HepG2 (cell line): ENCODE data around the gene LIF. TPM values are rescaled to one million over a fixed set of nuclear protein-coding genes. Genes with fewer than 3 reads are reported as not detected.

Experiments
- AHR ChIP-seq: IDR thresholded peaks from 2 replicates; pipeline ENCODE4 v1.6.1; 2018; ENCODE audit warnings: missing genetic modification reagents, missing compliant biosample characterization
- ATF2 ChIP-seq: sonication (generic); formaldehyde crosslinking; IDR thresholded peaks from 2 replicates; pipeline ENCODE4 v1.4.0; 2020; ENCODE audit warnings: missing genetic modification reagents
- DPF2 ChIP-seq: sonication (generic); formaldehyde crosslinking; IDR thresholded peaks from 2 replicates; pipeline ENCODE4 v1.4.0; 2020; ENCODE audit warnings: mild to moderate bottlenecking, low read depth, missing genetic modification reagents, borderline replicate concordance
- ETV5 ChIP-seq: IDR thresholded peaks from 2 replicates; pipeline ENCODE4 v1.6.1; 2018; ENCODE audit warnings: missing biosample characterization, missing genetic modification reagents, inconsistent platforms, borderline replicate concordance
- FOSL2 ChIP-seq: sonication (generic); formaldehyde crosslinking; IDR thresholded peaks from 2 replicates; pipeline ENCODE4 v1.4.0; 2020; ENCODE audit warnings: missing genetic modification reagents
- MEIS2 ChIP-seq: sonication (generic); formaldehyde crosslinking; IDR thresholded peaks from 2 replicates; pipeline ENCODE4 v1.9.0; 2021; ENCODE audit warnings: mild to moderate bottlenecking, missing genetic modification reagents
- PAXIP1 ChIP-seq: sonication (generic); formaldehyde crosslinking; conservative IDR thresholded peaks from 2 replicates; pipeline ENCODE4 v1.4.0; 2020; ENCODE audit warnings: mild to moderate bottlenecking, missing genetic modification reagents, moderate library complexity
- RXRA ChIP-seq: sonication (generic); formaldehyde crosslinking; IDR thresholded peaks from 2 replicates; pipeline ENCODE4 v1.5.1; 2020; ENCODE audit warnings: missing genetic modification reagents
- SIN3A ChIP-seq: IDR thresholded peaks from 2 replicates; pipeline ENCODE4 v1.6.1; 2011; ENCODE audit warnings: low read depth, mild to moderate bottlenecking, control low read depth, low read length, borderline replicate concordance
- SKIL ChIP-seq: sonication (generic); formaldehyde crosslinking; IDR thresholded peaks from 2 replicates; pipeline ENCODE4 v1.8.0; 2022; ENCODE audit warnings: missing genetic modification reagents, mild to moderate bottlenecking, moderate library complexity, borderline replicate concordance
- SMAD3 ChIP-seq: sonication (generic); formaldehyde crosslinking; IDR thresholded peaks from 2 replicates; pipeline ENCODE4 v1.4.0; 2020; ENCODE audit warnings: missing genetic modification reagents
- TCF12 ChIP-seq, 2 experiments: fragments of 450-650 bp in 1 of 2; sonication (generic) in 1 of 2; formaldehyde crosslinking in 1 of 2; IDR thresholded peaks; 2 replicates each; pipeline versions ENCODE4 v1.6.1 to v1.8.0; 2017 to 2022; ENCODE audit warnings: antibody characterized with exemption in 1 of 2, mild to moderate bottlenecking in 1 of 2, missing genetic modification reagents in 1 of 2, moderate library complexity in 1 of 2
- U2AF1 ChIP-seq: fragments of 200-400 bp; formaldehyde crosslinking; optimal IDR thresholded peaks from 2 replicates; pipeline ENCODE3; 2017; ENCODE audit warnings: mild to moderate bottlenecking, low read depth, low read length
- ZNF501 ChIP-seq: sonication (generic); formaldehyde crosslinking; IDR thresholded peaks from 2 replicates; pipeline ENCODE4 v1.5.1; 2020; ENCODE audit warnings: mild to moderate bottlenecking, moderate library complexity, missing genetic modification reagents
- ZNF569 ChIP-seq: sonication (generic); formaldehyde crosslinking; IDR thresholded peaks from 2 replicates; pipeline ENCODE4 v1.5.0; 2020; ENCODE audit warnings: mild to moderate bottlenecking, missing genetic modification reagents, moderate library complexity, borderline replicate concordance
- ZNF576 ChIP-seq: sonication (generic); formaldehyde crosslinking; IDR thresholded peaks from 2 replicates; pipeline ENCODE4 v1.4.0; 2020; ENCODE audit warnings: mild to moderate bottlenecking, missing genetic modification reagents
- ZNF7 ChIP-seq: IDR thresholded peaks from 2 replicates; pipeline ENCODE4 v1.6.1; 2016; ENCODE audit warnings: missing biosample characterization, missing genetic modification reagents
- ZUFSP ChIP-seq: sonication (generic); formaldehyde crosslinking; IDR thresholded peaks from 2 replicates; pipeline ENCODE4 v1.9.0; 2021; ENCODE audit warnings: missing genetic modification reagents, mild to moderate bottlenecking, borderline replicate concordance
- polyA plus RNA-seq, 8 experiments: library from polyadenylated mRNA; depleted of rRNA in 3 of 8; stranded (reverse) in 7 of 8; unstranded in 1 of 8; fragments of >200 nt; fragmentation: Illumina TruSeq in 4 of 8; extraction: Trizol in 4 of 8; gene quantifications; 2 replicates each; pipeline versions ENCODE4 v1.2.1 to v1.2.3, GENCODE V29; 2011 to 2016; ENCODE audit warnings: low read depth in 4 of 8, missing spikeins in 1 of 8, mixed read lengths in 1 of 8; ENCODE audit not compliant: insufficient read depth in 1 of 8
- total RNA-seq, 5 experiments: library from RNA; depleted of rRNA; stranded (reverse); fragments of >200 nt; fragmentation: Illumina TruSeq; extraction: Trizol; gene quantifications; 2 replicates each; pipeline ENCODE4 v1.2.3, GENCODE V29; 2016; ENCODE audit warnings: low read depth in 1 of 5

The LIF gene
- total and polyA plus RNA-seq, 2 of the 13 experiments (the other 11 are each of a cell fraction or from before 2014, with no cell fraction given), result 3.6 to 8.5 TPM

- TF ChIP-seq FOSL2 (CRISPR knock-in tag) (peak; percentile 97), ATF2 (CRISPR knock-in tag) (0 out of 2 replicates have a peak, but pooled peaks have one; percentile 39), ZUFSP (CRISPR knock-in tag) (no peak), ZNF501 (CRISPR knock-in tag) (no peak), ETV5 (CRISPR knock-in tag) (peak; percentile 48; the same call in 1 of the 2 replicates), PAXIP1 (peak; percentile 36; the same call in 1 of the 2 replicates), U2AF1 (peak; percentile 35), RXRA (CRISPR knock-in tag) (peak; percentile 68; the same call in 1 of the 2 replicates), MEIS2 (peak; percentile 73; the same call in 1 of the 2 replicates), ZNF7 (CRISPR knock-in tag) (no peak), TCF12 (IDR thresholded peaks at IDR 0.05) (no peak), TCF12 (CRISPR knock-in tag; IDR thresholded peaks at IDR 0.05) (no peak), ZNF576 (no peak), AHR (CRISPR knock-in tag) (no peak), SMAD3 (0 out of 2 replicates have a peak, but pooled peaks have one; percentile 40), ZNF569 (CRISPR knock-in tag) (no peak), DPF2 (0 out of 2 replicates have a peak, but pooled peaks have one; percentile 43), SKIL (CRISPR knock-in tag) (0 out of 2 replicates have a peak, but pooled peaks have one; percentile 43), SIN3A (no peak)
Measured at GRCh38 chr22:30206944-30207343, 39.6 kb downstream of the LIF start (continued).
